RPMI7951 (cell line): ENCODE data around the gene CFAP298. TPM values are rescaled to one million over a fixed set of nuclear protein-coding genes. Genes with fewer than 3 reads are reported as not detected.
A peak's percentile ranks its signal among the peaks of the same experiment; 100 is the strongest.

ENCODE experiments used
- DNase-seq: peaks from one replicate; pipeline ENCODE4 v3.0.0-alpha.2; 2012; ENCODE audit warnings: low read depth
- total RNA-seq: library from RNA; depleted of rRNA; stranded (reverse); fragments of >200 nt; shearing (Covaris generic); gene quantifications from 2 replicates; pipeline ENCODE4 v1.2.3, GENCODE V29; 2014

CFAP298 gene
- total RNA-seq, 1 experiment from 2014 or later = 47.0 TPM

- DNase-seq = no peak
Observed at GRCh38 chr21:32599091-32599490, 13.1 kb downstream of the CFAP298 start.

- peak; percentile 91 for DNase-seq
Observed at GRCh38 chr21:32597205-32597604, 15.0 kb downstream of the CFAP298 start.

- no peak for DNase-seq
Observed at GRCh38 chr21:32595431-32595830, 16.7 kb downstream of the CFAP298 start.

- no peak for DNase-seq
Observed at GRCh38 chr21:32593690-32594089, 18.5 kb downstream of the CFAP298 start.

GRCh38 chr21:32592929-32593502 is 19.2 kb downstream of the CFAP298 start:
- DNase-seq = no peak

- DNase-seq = no peak
Observed at GRCh38 chr21:32590130-32590529, 22.0 kb downstream of the CFAP298 start.

- DNase-seq = no peak
Observed at GRCh38 chr21:32587651-32588050, 24.5 kb downstream of the CFAP298 start.

- DNase-seq = no peak
Observed at GRCh38 chr21:32587120-32587519, 25.1 kb downstream of the CFAP298 start.

GRCh38 chr21:32585970-32586369 is 26.2 kb downstream of the CFAP298 start:
- no peak for DNase-seq

GRCh38 chr21:32585042-32585710 is 27.0 kb downstream of the CFAP298 start, which contains the start of gene TCP10L:
Gene TCP10L, minus strand, starts transcription at chr21:32585523. Its CDS starts 1,219 bp downstream, at chr21:32584304.
- DNase-seq = no peak

- no peak for DNase-seq
Observed at GRCh38 chr21:32584472-32584871, 27.7 kb downstream of the CFAP298 start.

- DNase-seq = no peak
Observed at GRCh38 chr21:32581732-32582131, 30.4 kb downstream of the CFAP298 start.

- no peak for DNase-seq
Observed at GRCh38 chr21:32580949-32581348, 31.2 kb downstream of the CFAP298 start.

- DNase-seq = peak; percentile 28
Observed at GRCh38 chr21:32578107-32578691, 34.0 kb downstream of the CFAP298 start.

GRCh38 chr21:32576011-32576410 is 36.2 kb downstream of the CFAP298 start:
- no peak for DNase-seq

- DNase-seq = no peak
Observed at GRCh38 chr21:32574946-32575925, 36.9 kb downstream of the CFAP298 start.

GRCh38 chr21:32572574-32573420 is 39.4 kb downstream of the CFAP298 start:
- DNase-seq = no peak

- DNase-seq = peak; percentile 53
Observed at GRCh38 chr21:32570456-32570855, 41.7 kb downstream of the CFAP298 start.

- DNase-seq = peak; percentile 74
Observed at GRCh38 chr21:32569261-32570230, 42.6 kb downstream of the CFAP298 start.

- no peak for DNase-seq
Observed at GRCh38 chr21:32567626-32568025, 44.6 kb downstream of the CFAP298 start.
